BLaER1 treated with 17β-estradiol and CSF1 and Interleukin-3, amounts not matched to agents 10 nM and 100 nM (cell line): ENCODE measurements around the gene FSTL4.

ENCODE experiments used
- H3K27ac ChIP-seq, 11 experiments: shearing (Covaris generic); formaldehyde crosslinking; 2 replicates each; pipeline ENCODE4 v1.8.1; 2022
- H3K27me3 ChIP-seq, 11 experiments: shearing (Covaris generic); formaldehyde crosslinking; 2 replicates each; pipeline ENCODE4 v1.8.1; 2022
- H3K36me3 ChIP-seq, 11 experiments: shearing (Covaris generic); formaldehyde crosslinking; 2 replicates each; pipeline ENCODE4 v1.8.1; 2022
- H3K4me1 ChIP-seq, 10 experiments: shearing (Covaris generic); formaldehyde crosslinking; 2 replicates each; pipeline ENCODE4 v1.8.1; 2022
- H3K4me2 ChIP-seq, 11 experiments: shearing (Covaris generic); formaldehyde crosslinking; 2 replicates each; pipeline ENCODE4 v1.8.1; 2022
- H3K4me3 ChIP-seq, 10 experiments: shearing (Covaris generic); formaldehyde crosslinking; 2 replicates each; pipeline ENCODE4 v1.8.1; 2022
- H3K9ac ChIP-seq, 11 experiments: shearing (Covaris generic); formaldehyde crosslinking; 2 replicates each; pipeline ENCODE4 v1.8.1; 2022
- H3K9me3 ChIP-seq, 11 experiments: shearing (Covaris generic); formaldehyde crosslinking; replicated peaks in 1 of 11; 2 replicates each; pipeline ENCODE4 v1.8.1; 2022
- H4K20me1 ChIP-seq, 11 experiments: shearing (Covaris generic); formaldehyde crosslinking; 2 replicates each; pipeline ENCODE4 v1.8.1; 2022
- Cebpa-rat ChIP-seq, 11 experiments: shearing (Covaris generic); IDR thresholded peaks; 2 replicates each; pipeline ENCODE4 v1.8.1; 2022

FSTL4 gene

GRCh38 chr5:133256276-133256675, 356.1 kb downstream of the FSTL4 start:
- H3K4me2 ChIP-seq, result peak overlapping the region in 5 of 11 experiments; percentile 26 to 88 (median 86); a peak in 9 of 22 replicates

GRCh38 chr5:133254803-133255202, 357.5 kb downstream of the FSTL4 start:
- Histone ChIP-seq H3K4me3 (no peak overlapping the region), H3K9me3 (no peaks in the 10 kb centered on the region), H3K4me1 (peaks cover 15 to 100% (median 76%) of the 10 kb centered on the region in 10 experiments; a peak in 19 of 20 replicates), H3K4me2 (peak overlapping the region in 5 of 11 experiments; percentile 26 to 87 (median 42); a peak in 10 of 22 replicates), H4K20me1 (no peaks in the 10 kb centered on the region), H3K9ac (no peak overlapping the region), H3K27me3 (peaks cover 0 to 12% (median 0%) of the 10 kb centered on the region in 11 experiments; a peak in 2 of 22 replicates), H3K27ac (no peak overlapping the region), H3K36me3 (no peaks in the 10 kb centered on the region)
- no peak for TF ChIP-seq Cebpa-rat (IDR thresholded peaks at IDR 0.05)

More at GRCh38 chr5:133256276-133256675, 356.1 kb downstream of the FSTL4 start:
- Histone ChIP-seq H3K27me3 (peaks cover 0 to 5% (median 0%) of the 10 kb centered on the region in 11 experiments; a peak in 1 of 22 replicates), H3K9me3 (no peaks in the 10 kb centered on the region), H3K4me1 (peaks cover 15 to 100% (median 76%) of the 10 kb centered on the region in 10 experiments; a peak in 19 of 20 replicates), H3K36me3 (no peaks in the 10 kb centered on the region), H3K4me3 (no peak overlapping the region), H3K9ac (no peak overlapping the region), H4K20me1 (no peaks in the 10 kb centered on the region), H3K27ac (no peak overlapping the region)
- no peak for TF ChIP-seq Cebpa-rat (IDR thresholded peaks at IDR 0.05)

GRCh38 chr5:133253671-133254070, 358.7 kb downstream of the FSTL4 start:
- Histone ChIP-seq H3K27me3 (peaks cover 0 to 7% (median 0%) of the 10 kb centered on the region in 11 experiments; a peak in 1 of 22 replicates), H3K9me3 (no peaks in the 10 kb centered on the region), H3K4me2 (peak overlapping the region in 4 of 11 experiments; percentile 81 to 87 (median 82); a peak in 5 of 22 replicates), H4K20me1 (no peaks in the 10 kb centered on the region), H3K27ac (no peak overlapping the region), H3K36me3 (no peaks in the 10 kb centered on the region), H3K4me1 (peaks cover 8 to 100% (median 71%) of the 10 kb centered on the region in 10 experiments; a peak in 18 of 20 replicates), H3K4me3 (no peak overlapping the region), H3K9ac (no peak overlapping the region)
- TF ChIP-seq Cebpa-rat (IDR thresholded peaks at IDR 0.05), result no peak

- H4K20me1 ChIP-seq, result no peaks in the 10 kb centered on the region
- no peak overlapping the region for H3K9ac ChIP-seq
- no peaks in the 10 kb centered on the region for H3K9me3 ChIP-seq
- H3K27me3 ChIP-seq, result peaks cover 0 to 7% (median 0%) of the 10 kb centered on the region in 11 experiments; a peak in 1 of 22 replicates
- peaks cover 8 to 100% (median 65%) of the 10 kb centered on the region in 10 experiments; a peak in 18 of 20 replicates for H3K4me1 ChIP-seq
- peak overlapping the region in 4 of 11 experiments; percentile 81 to 87 (median 82); a peak in 8 of 22 replicates for H3K4me2 ChIP-seq
- no peak for TF ChIP-seq Cebpa-rat (IDR thresholded peaks at IDR 0.05)
- H3K4me3 ChIP-seq, result no peak overlapping the region
- H3K27ac ChIP-seq, result no peak overlapping the region
- no peaks in the 10 kb centered on the region for H3K36me3 ChIP-seq
Observed at GRCh38 chr5:133253070-133253469, 359.3 kb downstream of the FSTL4 start.

- H3K4me1 ChIP-seq, result peaks cover 8 to 100% (median 59%) of the 10 kb centered on the region in 10 experiments; a peak in 18 of 20 replicates
- H3K36me3 ChIP-seq, result no peaks in the 10 kb centered on the region
- H4K20me1 ChIP-seq, result no peaks in the 10 kb centered on the region
- TF ChIP-seq Cebpa-rat (IDR thresholded peaks at IDR 0.05), result no peak
- H3K9ac ChIP-seq, result peak overlapping the region in 4 of 11 experiments; percentile 4 to 23 (median 7); a peak in 2 of 22 replicates
- peak overlapping the region in 9 of 11 experiments; percentile 46 to 87 (median 81); a peak in 16 of 22 replicates for H3K4me2 ChIP-seq
- peaks cover 0 to 7% (median 0%) of the 10 kb centered on the region in 11 experiments; a peak in 1 of 22 replicates for H3K27me3 ChIP-seq
- no peaks in the 10 kb centered on the region for H3K9me3 ChIP-seq
- H3K4me3 ChIP-seq, result no peak overlapping the region
- peak overlapping the region in 3 of 11 experiments; percentile 5 to 30 (median 27); a peak in 2 of 22 replicates for H3K27ac ChIP-seq
Observed at GRCh38 chr5:133252133-133252480, 360.2 kb downstream of the FSTL4 start.

- no peaks in the 10 kb centered on the region for H3K9me3 ChIP-seq
- no peaks in the 10 kb centered on the region for H3K36me3 ChIP-seq
- no peak for TF ChIP-seq Cebpa-rat (IDR thresholded peaks at IDR 0.05)
- peak overlapping the region in 3 of 11 experiments; percentile 5 to 30 (median 27); a peak in 2 of 22 replicates for H3K27ac ChIP-seq
- H3K4me1 ChIP-seq, result peaks cover 8 to 100% (median 56%) of the 10 kb centered on the region in 10 experiments; a peak in 18 of 20 replicates
- peak overlapping the region in 4 of 11 experiments; percentile 4 to 23 (median 7); a peak in 3 of 22 replicates for H3K9ac ChIP-seq
- peaks cover 0 to 7% (median 0%) of the 10 kb centered on the region in 11 experiments; a peak in 1 of 22 replicates for H3K27me3 ChIP-seq
- H4K20me1 ChIP-seq, result no peaks in the 10 kb centered on the region
- H3K4me3 ChIP-seq, result no peak overlapping the region
- H3K4me2 ChIP-seq, result peak overlapping the region in 10 of 11 experiments; percentile 0 to 87 (median 78); a peak in 19 of 22 replicates
Observed at GRCh38 chr5:133251296-133252132, 360.8 kb downstream of the FSTL4 start.

GRCh38 chr5:133250527-133250926, 361.8 kb downstream of the FSTL4 start:
- Histone ChIP-seq H3K4me3 (no peak overlapping the region), H3K9ac (no peak overlapping the region), H3K27me3 (peaks cover 0 to 7% (median 0%) of the 10 kb centered on the region in 11 experiments; a peak in 1 of 22 replicates), H3K4me1 (peaks cover 10 to 100% (median 61%) of the 10 kb centered on the region in 10 experiments; a peak in 19 of 20 replicates), H3K36me3 (no peaks in the 10 kb centered on the region), H3K27ac (no peak overlapping the region), H3K4me2 (peak overlapping the region in 10 of 11 experiments; percentile 3 to 87 (median 78); a peak in 19 of 22 replicates), H4K20me1 (no peaks in the 10 kb centered on the region), H3K9me3 (no peaks in the 10 kb centered on the region)
- no peak for TF ChIP-seq Cebpa-rat (IDR thresholded peaks at IDR 0.05)

GRCh38 chr5:133249593-133249992, 362.7 kb downstream of the FSTL4 start:
- Histone ChIP-seq H3K4me2 (peak overlapping the region in 6 of 11 experiments; percentile 69 to 87 (median 82); a peak in 10 of 22 replicates), H3K4me1 (peaks cover 19 to 100% (median 63%) of the 10 kb centered on the region in 10 experiments; a peak in 19 of 20 replicates), H3K4me3 (no peak overlapping the region), H3K27ac (no peak overlapping the region), H4K20me1 (no peaks in the 10 kb centered on the region), H3K9me3 (no peaks in the 10 kb centered on the region), H3K36me3 (no peaks in the 10 kb centered on the region), H3K27me3 (peaks cover 0 to 7% (median 0%) of the 10 kb centered on the region in 11 experiments; a peak in 1 of 22 replicates), H3K9ac (no peak overlapping the region)
- TF ChIP-seq Cebpa-rat (IDR thresholded peaks at IDR 0.05), result no peak
